Tibial nerve (tissue), 4 donors: Measurements from ENCODE around the gene AOPEP.
A peak's percentile ranks its signal among the peaks of the same experiment; 100 is the strongest.

ENCODE experiments used
- EP300 ChIP-seq, 2 donors: sonication (generic); formaldehyde crosslinking; IDR thresholded peaks; one replicate each; pipeline ENCODE4 v1.6.1; 2017; ENCODE audit warnings: antibody characterized with exemption in 2 of 2, mild to moderate bottlenecking in 1 of 2
- POLR2A ChIP-seq, 2 donors: fragments of 450-650 bp; IDR thresholded peaks; one replicate each; pipeline ENCODE4 v1.6.1; 2017; ENCODE audit warnings: antibody characterized with exemption in 2 of 2, mild to moderate bottlenecking in 2 of 2, moderate library complexity in 2 of 2
- TF ChIP-seq, protein P1 (sequence below), 5 experiments: fragments of 200-600 bp in 3 of 5; fragments of 450-650 bp in 2 of 5; sonication (generic) in 3 of 5; IDR thresholded peaks; one replicate each; pipeline ENCODE4 v1.5.1; 2016 to 2019; ENCODE audit warnings: antibody characterized with exemption in 5 of 5, mild to moderate bottlenecking in 3 of 5, moderate library complexity in 2 of 5

DNA sequence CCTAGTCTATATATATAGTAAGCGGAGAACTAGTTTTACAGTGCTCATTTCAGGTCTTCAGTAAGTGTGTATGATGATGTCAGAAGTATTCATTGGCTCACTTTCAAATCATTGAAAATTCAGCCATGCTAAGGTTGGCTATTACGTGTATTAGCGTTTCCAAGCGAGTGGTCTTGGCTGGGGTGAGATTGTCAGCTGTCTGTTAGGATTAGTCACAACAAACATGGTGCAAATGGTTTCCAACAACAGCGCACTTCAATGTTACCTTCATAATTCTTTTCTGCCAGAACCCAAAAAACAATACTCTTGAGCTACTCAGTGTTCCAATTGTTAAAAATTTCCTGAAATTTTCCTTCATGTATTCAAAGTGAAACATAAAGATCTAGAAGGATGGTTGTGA is 283.0 kb downstream of the AOPEP start:
- TF ChIP-seq, protein P1, sequence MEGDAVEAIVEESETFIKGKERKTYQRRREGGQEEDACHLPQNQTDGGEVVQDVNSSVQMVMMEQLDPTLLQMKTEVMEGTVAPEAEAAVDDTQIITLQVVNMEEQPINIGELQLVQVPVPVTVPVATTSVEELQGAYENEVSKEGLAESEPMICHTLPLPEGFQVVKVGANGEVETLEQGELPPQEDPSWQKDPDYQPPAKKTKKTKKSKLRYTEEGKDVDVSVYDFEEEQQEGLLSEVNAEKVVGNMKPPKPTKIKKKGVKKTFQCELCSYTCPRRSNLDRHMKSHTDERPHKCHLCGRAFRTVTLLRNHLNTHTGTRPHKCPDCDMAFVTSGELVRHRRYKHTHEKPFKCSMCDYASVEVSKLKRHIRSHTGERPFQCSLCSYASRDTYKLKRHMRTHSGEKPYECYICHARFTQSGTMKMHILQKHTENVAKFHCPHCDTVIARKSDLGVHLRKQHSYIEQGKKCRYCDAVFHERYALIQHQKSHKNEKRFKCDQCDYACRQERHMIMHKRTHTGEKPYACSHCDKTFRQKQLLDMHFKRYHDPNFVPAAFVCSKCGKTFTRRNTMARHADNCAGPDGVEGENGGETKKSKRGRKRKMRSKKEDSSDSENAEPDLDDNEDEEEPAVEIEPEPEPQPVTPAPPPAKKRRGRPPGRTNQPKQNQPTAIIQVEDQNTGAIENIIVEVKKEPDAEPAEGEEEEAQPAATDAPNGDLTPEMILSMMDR (IDR thresholded peaks at IDR 0.05): no peak
- TF ChIP-seq POLR2A (IDR thresholded peaks at IDR 0.05) (no peak), EP300 (IDR thresholded peaks at IDR 0.05) (peak in 1 of 2 donors; percentile 55)
